Measurements from ENCODE around the gene SLC1A6.
"Not testable (repeated sequence)": the region's sequence is repeated elsewhere in the genome, so short reads cannot be mapped to it uniquely, and the experiment has no call there.

The SLC1A6 gene

GRCh38 chr19:14957464-14957863 is 22.2 kb downstream of the SLC1A6 start:
- DNase-seq (ENCODE audit: low spot score) = no peak

DNA sequence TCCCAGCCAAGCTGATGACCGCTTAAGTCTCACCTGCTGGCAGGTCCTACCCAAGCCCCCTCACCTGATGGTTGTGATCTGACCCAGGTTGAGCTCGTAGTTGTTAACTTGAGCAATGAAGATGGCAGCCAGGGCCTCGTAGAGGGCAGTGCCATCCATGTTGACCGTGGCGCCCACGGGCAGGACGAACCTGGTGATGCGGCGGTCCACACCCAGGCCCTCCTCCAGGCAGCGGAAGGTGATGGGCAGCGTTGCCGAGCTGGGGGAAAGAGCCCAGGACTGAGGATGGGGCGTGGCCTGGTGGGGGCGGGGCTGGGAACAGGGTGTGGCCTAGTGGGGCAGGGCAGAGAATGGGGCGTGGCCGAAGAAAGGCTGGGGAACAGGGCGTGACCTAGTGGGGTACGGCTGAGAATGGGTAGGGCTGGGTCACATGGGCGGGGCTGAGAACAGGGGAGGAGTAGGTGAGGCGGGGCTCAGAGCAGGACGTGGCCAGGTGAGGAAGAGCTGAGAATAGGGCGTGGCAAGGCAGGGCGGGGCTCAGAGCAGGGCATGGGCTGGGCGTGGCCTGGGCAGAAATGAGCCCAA is 25.5 kb downstream of the SLC1A6 start:
- no peak for DNase-seq (ENCODE audit: low spot score)

DNA sequence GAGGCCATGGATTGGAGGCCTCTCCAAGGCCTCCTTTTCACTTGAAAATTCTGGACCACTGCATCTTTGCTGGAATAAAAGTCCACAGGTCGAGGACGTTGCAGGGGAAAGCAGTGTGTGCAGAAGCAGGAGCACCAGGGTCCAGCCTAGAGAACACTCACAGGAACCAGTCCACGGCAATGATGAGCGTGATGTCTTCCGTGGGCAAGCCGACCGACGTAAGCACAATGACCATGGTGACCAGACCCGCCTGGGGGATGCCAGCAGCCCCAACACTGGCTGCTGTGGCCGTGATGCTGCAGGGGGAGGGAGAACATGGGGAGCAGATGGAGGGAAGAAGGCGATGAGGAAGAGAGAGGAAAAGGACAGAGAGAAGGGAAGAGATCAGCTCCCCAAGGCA is 26.9 kb downstream of the SLC1A6 start:
- DNase-seq (ENCODE audit: low spot score) = no peak

GRCh38 chr19:14950421-14950820 is 29.2 kb downstream of the SLC1A6 start:
- no peak for DNase-seq (ENCODE audit: low spot score)

DNA sequence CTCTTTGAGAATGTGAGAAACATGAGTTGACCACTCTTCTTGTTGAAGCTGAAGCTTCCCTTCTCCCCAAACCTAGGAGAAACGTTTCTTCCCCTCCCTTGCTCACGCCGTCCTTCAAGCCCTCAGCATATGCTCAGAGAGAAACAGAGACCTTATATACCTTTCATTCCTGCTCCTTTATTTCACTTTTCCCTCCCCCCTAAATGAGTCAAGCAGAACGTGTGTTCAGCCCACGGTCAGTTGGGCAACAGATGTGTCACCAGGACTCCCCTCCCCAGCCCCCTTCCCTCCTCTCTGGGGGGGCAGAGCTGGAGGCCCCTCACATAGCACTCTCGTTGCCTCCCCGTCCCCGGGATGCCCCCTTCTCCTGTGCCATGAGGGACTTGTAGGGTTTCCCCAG is 29.8 kb downstream of the SLC1A6 start:
- DNase-seq (ENCODE audit: low spot score) = no peak

DNA sequence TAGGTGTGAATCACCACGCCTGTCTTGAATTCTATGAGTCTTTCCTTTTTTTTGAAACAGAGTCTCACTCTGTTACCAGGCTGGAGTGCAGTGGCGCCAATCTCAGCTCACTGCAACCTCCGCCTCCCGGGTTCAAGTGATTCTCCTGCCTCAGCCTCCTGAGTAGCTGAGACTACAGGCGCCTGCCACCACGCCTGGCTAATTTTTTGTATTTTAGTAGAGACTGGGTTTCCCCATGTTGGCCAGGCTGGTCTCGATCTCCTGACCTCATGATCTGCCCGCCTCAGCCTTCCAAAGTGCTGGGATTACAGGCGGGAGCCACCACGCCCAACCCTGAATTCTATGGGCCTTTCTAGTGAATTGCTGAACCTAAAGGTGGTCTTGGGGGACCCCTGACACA is 30.3 kb downstream of the SLC1A6 start:
- not testable (repeated sequence) for DNase-seq (ENCODE audit: low spot score)

DNA sequence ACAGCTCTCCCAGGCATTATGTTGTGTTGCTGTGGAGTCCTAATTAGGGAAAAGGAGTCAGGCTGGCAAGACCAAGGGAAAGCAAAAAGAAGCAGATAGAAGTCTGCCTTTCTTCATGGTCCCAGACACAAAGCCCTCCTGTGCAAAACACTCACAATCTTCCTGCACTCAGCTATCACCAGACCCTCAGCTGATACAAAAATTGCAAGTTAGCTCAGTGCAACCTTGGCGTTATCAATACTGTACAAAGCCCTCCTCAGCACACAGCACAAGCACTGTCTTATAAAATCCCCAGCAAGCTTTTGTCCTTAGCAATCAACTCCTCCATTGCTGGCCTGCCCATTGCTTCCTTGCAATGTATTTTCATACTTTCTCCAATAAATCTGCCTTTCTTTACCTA is 35.2 kb downstream of the SLC1A6 start:
- DNase-seq (ENCODE audit: low spot score) = no peak

DNA sequence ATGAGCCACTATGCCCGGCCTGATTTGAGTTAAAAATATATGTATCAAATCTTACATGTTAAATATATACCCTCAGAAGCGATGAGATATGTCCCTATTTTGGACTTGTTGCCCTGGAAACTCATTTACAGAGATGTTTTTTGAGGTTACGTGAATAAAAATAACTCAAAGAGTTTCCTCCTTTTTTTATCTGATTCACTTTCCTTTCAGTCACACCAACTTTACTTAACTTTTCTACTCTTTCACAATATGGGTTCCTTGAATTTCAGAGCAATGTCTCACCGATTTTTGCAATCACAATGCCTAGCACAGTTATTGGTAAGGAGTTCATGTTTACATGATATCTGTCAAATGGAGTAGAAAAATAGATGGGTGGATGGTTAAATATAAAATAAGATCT is 36.1 kb downstream of the SLC1A6 start:
- no peak for DNase-seq (ENCODE audit: low spot score)

DNA sequence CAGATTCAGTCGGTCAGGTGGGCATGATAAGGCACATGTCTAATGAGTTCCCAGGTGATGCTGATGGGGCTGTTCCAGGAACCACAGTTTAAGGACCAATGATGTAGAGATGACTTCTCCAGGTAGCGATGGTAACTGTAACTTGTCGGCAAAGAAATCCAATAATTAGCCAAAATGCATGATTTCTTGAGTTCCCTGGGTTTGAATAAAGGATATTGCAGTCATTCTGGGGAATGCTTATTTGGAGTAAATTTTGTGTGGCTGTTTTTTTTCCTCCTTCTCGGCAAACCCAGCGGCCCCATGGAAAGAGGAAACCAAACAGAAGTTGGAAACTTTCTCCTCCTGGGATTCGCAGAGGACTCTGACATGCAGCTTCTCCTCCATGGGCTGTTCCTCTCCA is 38.5 kb downstream of the SLC1A6 start, which contains the start of gene OR7C2:
OR7C2 (plus strand) TSS at position 301 of the 400 bp plus-strand sequence; CDS start at position 301, 0 bp downstream.
- no peak for DNase-seq (ENCODE audit: low spot score)

DNA sequence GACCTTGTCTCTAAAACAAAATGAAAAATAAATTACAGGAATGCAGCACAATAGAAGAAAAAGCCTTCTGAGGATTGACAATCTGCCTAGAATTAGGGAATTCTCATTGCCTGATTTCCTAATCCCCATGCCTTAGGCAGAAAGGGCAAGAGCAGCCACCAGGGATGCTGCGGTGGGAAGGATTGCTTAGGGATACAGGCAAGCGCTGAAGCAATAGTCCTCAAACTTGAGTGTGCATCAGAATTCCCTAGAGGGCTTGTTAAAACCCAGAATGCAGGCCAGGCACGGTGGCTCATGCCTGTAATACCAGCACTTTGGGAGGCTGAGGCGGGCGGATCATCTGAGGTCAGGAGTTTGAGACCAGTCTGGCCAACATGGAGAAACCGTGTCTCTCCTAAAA is 39.4 kb downstream of the SLC1A6 start:
- no peak for DNase-seq (ENCODE audit: low spot score)

- DNase-seq (ENCODE audit: low spot score) = no peak
Measured at GRCh38 chr19:14933506-14933905, 46.2 kb downstream of the SLC1A6 start.

GRCh38 chr19:14916848-14917247 is 62.8 kb downstream of the SLC1A6 start:
- DNase-seq (ENCODE audit: low spot score) = no peak

DNA sequence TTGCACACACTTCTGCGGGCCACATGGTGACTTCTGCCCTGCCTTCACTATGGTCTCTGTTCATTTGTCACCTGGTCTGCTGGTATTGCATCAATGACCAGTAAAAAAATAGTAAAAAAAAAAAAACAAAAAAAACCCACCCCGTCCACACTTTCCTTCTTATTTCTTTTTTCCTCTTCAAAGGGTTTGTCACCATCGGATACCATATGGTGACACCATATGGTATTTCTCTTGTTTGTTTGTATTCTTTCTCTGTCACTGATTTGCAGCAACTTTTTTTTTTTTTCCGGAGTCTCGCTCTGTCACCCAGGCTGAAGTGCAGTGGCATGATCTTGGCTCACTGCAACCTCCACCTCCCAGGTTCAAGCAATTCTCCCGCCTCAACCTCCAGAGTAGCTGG is 64.5 kb downstream of the SLC1A6 start:
- DNase-seq (ENCODE audit: low spot score) = no peak

DNA sequence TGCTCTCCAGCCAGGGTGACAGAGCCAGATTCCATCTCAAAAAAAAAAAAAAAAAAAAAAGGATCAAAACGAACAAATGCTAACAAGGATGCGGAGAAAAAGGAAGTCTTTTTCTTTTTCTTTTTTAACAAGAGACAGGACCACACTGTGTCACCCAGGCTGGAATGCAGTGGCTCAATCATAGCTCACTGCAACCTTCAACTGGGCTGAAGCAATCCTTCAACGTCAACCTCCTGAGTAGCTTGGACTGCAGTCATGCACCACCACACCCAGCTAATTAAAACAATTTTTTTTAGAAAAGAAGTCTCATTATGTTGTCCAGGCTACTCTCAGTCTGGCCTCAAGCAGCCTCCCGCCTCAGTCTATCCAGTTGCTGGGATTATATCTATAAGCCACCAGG is 73.0 kb downstream of the SLC1A6 start:
- DNase-seq (ENCODE audit: low spot score) = no peak

- no peak for DNase-seq (ENCODE audit: low spot score)
Measured at GRCh38 chr19:14901675-14902260, 77.9 kb downstream of the SLC1A6 start.
